Measurements from ENCODE around the gene TAF11L2. TPM values are rescaled to one million over a fixed set of nuclear protein-coding genes. Genes with fewer than 3 reads are reported as not detected.
"Not testable (repeated sequence)": the region's sequence is repeated elsewhere in the genome, so short reads cannot be mapped to it uniquely, and the experiment has no call there.

Gene TAF11L2
- total and polyA plus RNA-seq, 11 donors: not detected

GRCh38 chr5:17492770-17493169 lies 5.3 kb upstream of the TAF11L2 start:
- intact Hi-C loops (cut with DNase I): no loop called here
- DNase-seq (no peak), ATAC-seq (no peak)
- Histone ChIP-seq H3K27me3 (no peaks in the 10 kb centered on the region), H3K9me3 (peaks cover 0 to 4% (median 0%) of the 10 kb centered on the region in 12 donors), H3K36me3 (no peaks in the 10 kb centered on the region), H3K4me1 (no peaks in the 10 kb centered on the region), H3K4me3 (no peak overlapping the region), H3K27ac (no peak overlapping the region)
- TF ChIP-seq POLR2A (IDR thresholded peaks at IDR 0.05) (no peak), CTCF (IDR thresholded peaks at IDR 0.05) (no peak)
- 83 to 90% (median 84%) methylated on average over 3 of the region's 3 CpGs for WGBS, 4 donors

GRCh38 chr5:17497446-17497845 lies 585 bp upstream of the TAF11L2 start:
- H3K4me3 ChIP-seq: no peak overlapping the region
- no peaks in the 10 kb centered on the region for H3K4me1 ChIP-seq
- WGBS, 4 donors: 41 to 51% (median 46%) methylated on average over 2 to 4 of the region's 4 CpGs
- no peaks in the 10 kb centered on the region for H3K36me3 ChIP-seq
- peaks cover 0 to 4% (median 0%) of the 10 kb centered on the region in 12 donors for H3K9me3 ChIP-seq
- TF ChIP-seq POLR2A (IDR thresholded peaks at IDR 0.05) (no peak), CTCF (IDR thresholded peaks at IDR 0.05) (no peak)
- no peaks in the 10 kb centered on the region for H3K27me3 ChIP-seq
- H3K27ac ChIP-seq: no peak overlapping the region
- DNase-seq: no peak
- ATAC-seq: no peak
- intact Hi-C loops (cut with DNase I): no loop called here

DNA sequence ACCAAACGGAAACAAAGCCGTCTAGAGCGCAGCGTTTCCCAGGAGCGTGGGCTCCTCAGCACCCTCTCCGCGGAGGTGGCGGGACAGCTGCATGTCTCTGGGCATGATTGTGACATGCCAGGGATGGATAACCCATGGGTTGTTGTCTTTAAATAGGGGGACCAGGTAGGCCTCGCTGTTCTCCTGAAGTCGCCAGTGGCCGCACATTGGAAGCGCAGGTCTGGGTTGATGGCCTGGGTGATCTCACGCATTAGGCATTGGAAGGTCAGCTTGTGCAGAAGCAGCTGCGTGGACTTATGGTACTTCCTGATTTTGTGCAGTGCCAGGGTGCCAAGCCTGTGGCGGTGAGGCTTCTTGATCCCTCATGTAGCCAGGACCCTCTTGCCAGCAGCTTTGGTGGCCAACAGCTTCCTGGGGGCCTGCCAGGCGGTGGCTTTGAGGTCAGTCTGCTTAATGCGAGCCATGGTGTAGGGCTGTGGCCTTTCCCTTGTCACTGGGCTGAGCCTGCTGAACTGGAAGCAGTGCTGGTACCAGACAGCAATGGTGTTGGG lies 13.8 kb downstream of the TAF11L2 start:
- ATAC-seq: no peak
- TF ChIP-seq CTCF (IDR thresholded peaks at IDR 0.05): no peak
- no peak for TF ChIP-seq POLR2A (IDR thresholded peaks at IDR 0.05)
- intact Hi-C loops (cut with DNase I): no loop called here
- Histone ChIP-seq H3K4me3 (no peak overlapping the region), H3K27ac (no peak overlapping the region), H3K36me3 (no peaks in the 10 kb centered on the region), H3K4me1 (no peaks in the 10 kb centered on the region), H3K27me3 (no peaks in the 10 kb centered on the region), H3K9me3 (no peaks in the 10 kb centered on the region)
- WGBS, 4 donors: 89 to 90% (median 89%) methylated on average over 15 to 17 of the region's 17 CpGs
- DNase-seq: no peak

GRCh38 chr5:17517526-17517925 lies 19.5 kb downstream of the TAF11L2 start:
- H3K27ac ChIP-seq; ATAC-seq; H3K9me3 ChIP-seq; H3K4me1 ChIP-seq; H3K27me3 ChIP-seq; H3K4me3 ChIP-seq; H3K36me3 ChIP-seq; DNase-seq; intact Hi-C loops (cut with DNase I): not testable (repeated sequence)
- WGBS, 4 donors: 70 to 77% (median 75%) methylated on average over 8 to 12 of the region's 12 CpGs

GRCh38 chr5:17518067-17518466 lies 20.0 kb downstream of the TAF11L2 start, which contains the start of gene TAF11L3:
TSS of gene TAF11L3 (plus strand) at chr5:17518367.
- H3K4me1 ChIP-seq; intact Hi-C loops (cut with DNase I); H3K36me3 ChIP-seq; H3K9me3 ChIP-seq; H3K27me3 ChIP-seq; H3K4me3 ChIP-seq; DNase-seq; ATAC-seq; H3K27ac ChIP-seq: not testable (repeated sequence)
- no CpG with 5 or more reads among the region's 15 CpGs for WGBS, 4 donors

GRCh38 chr5:17519508-17519907 lies 21.5 kb downstream of the TAF11L2 start:
- H3K9me3 ChIP-seq; ATAC-seq; DNase-seq; H3K4me3 ChIP-seq; H3K27me3 ChIP-seq; intact Hi-C loops (cut with DNase I); H3K4me1 ChIP-seq; H3K27ac ChIP-seq; H3K36me3 ChIP-seq: not testable (repeated sequence)
- 89 to 97% (median 91%) methylated on average over 8 to 9 of the region's 14 CpGs for whole genome bisulfite sequencing, 4 donors

DNA sequence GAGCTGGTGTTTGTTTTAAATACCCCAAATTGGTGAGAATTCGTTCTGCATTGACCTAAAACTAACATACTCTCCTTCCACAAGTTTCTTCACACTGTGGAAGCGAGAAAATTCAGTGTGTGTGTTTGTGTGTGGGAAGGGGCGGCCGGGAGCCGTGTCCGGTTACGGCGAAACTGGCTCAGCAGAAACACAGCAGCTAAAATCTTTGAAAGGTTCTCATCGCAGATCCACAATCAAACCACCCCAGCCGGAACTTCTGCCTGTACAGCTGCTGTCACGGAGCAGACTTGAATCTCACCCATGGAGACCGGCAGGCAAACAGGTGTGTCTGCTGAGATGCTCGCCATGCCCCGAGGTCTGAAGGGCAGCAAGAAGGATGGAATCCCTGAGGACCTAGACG lies 23.5 kb downstream of the TAF11L2 start, which contains the start of gene TAF11L4:
Gene TAF11L4 (plus strand): TSS at position 301 of the 400 bp plus-strand sequence.
- intact Hi-C loops (cut with DNase I): not testable (repeated sequence)

DNA sequence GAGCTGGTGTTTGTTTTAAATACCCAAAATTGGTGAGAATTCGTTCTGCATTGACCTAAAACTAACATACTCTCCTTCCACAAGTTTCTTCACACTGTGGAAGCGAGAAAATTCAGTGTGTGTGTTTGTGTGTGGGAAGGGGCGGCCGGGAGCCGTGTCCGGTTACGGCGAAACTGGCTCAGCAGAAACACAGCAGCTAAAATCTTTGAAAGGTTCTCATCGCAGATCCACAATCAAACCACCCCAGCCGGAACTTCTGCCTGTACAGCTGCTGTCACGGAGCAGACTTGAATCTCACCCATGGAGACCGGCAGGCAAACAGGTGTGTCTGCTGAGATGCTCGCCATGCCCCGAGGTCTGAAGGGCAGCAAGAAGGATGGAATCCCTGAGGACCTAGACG lies 26.9 kb downstream of the TAF11L2 start, which contains the start of gene TAF11L5:
Gene TAF11L5 (plus strand): TSS at position 301 of the 400 bp plus-strand sequence.
- H3K27ac ChIP-seq; H3K4me3 ChIP-seq; DNase-seq; ATAC-seq; H3K36me3 ChIP-seq; intact Hi-C loops (cut with DNase I); H3K27me3 ChIP-seq; H3K4me1 ChIP-seq: not testable (repeated sequence)
- peaks cover 0 to 12% (median 3%) of the 10 kb centered on the region in 12 donors for H3K9me3 ChIP-seq
- WGBS, 4 donors: no CpG with 5 or more reads among the region's 15 CpGs

More for the DNA sequence above, 23.5 kb downstream of the TAF11L2 start, which contains the start of gene TAF11L4:
- not testable (repeated sequence) for DNase-seq, H3K4me1 ChIP-seq, H3K27ac ChIP-seq, H3K4me3 ChIP-seq, H3K27me3 ChIP-seq, H3K36me3 ChIP-seq, ATAC-seq, H3K9me3 ChIP-seq
- WGBS, 4 donors: no CpG with 5 or more reads among the region's 15 CpGs
